NCI-H1105 treated with DMSO at 0.1 percent for 48 hours (cell line): ENCODE data around the gene ATP2C2.

ENCODE experiments used
- DNase-seq: peaks from one replicate; lab custom pipeline; 2025; lab: John Stamatoyannopoulos, UW

ATP2C2 gene

GRCh38 chr16:84513666-84514065 lies 145.3 kb downstream of the ATP2C2 start:
- DNase-seq = no peak
